NCI-H748 treated with DMSO at 0.1 percent for 48 hours (cell line): ENCODE measurements around the gene PTPRN2.
A peak's percentile ranks its signal among the peaks of the same experiment; 100 is the strongest.
"Not testable (repeated sequence)": the region's sequence is repeated elsewhere in the genome, so short reads cannot be mapped to it uniquely, and the experiment has no call there.

ENCODE experiments used
- DNase-seq: peaks from one replicate; lab custom pipeline; 2025; lab: John Stamatoyannopoulos, UW

Gene PTPRN2

DNA sequence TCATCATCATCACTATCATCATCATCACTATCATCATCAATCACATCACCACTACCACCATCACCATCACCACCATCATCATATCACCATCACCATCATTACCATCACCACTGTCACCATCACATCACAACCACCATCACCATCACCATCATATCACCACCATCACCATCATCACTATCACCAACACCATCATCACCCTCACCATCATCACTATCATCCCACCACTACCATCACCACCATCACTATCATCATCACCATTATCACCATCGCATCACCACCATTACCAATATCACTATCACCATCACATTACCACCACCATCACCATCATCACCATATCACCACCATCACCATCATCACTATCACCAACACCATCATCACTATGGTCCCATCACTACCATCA lies 539.1 kb downstream of the PTPRN2 start:
- no peak for DNase-seq

DNA sequence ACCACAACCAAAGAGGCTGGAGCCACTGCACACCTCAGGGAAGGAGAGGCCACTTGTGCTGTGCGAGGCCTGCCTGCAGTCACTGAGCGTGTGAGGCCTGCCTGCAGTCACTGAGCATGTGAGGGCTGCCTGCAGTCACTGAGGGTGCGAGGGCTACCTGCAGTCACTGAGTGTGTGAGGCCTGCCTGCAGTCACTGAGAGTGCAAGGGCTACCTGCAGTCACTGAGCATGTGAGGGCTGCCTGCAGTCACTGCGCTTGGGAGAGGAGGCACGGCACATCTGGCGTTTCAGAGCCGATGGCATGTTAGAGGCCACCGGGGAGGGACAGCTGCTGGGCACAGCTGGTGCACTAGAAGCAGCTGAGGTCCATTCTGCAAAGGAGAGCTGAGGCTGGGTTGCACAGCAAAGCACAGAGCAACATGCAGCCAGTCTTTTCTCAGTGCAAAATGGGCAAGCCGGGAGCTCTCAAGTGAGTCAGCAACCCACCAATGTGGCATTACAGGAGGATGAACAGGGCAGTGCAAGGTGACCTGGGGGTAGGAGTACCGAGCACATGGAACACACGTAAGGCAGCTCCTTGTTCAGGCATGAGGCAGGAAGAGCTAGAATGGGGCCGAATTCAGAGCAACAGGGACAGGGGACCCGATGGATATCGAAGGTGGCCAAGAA lies 540.1 kb downstream of the PTPRN2 start:
- DNase-seq: no peak

DNA sequence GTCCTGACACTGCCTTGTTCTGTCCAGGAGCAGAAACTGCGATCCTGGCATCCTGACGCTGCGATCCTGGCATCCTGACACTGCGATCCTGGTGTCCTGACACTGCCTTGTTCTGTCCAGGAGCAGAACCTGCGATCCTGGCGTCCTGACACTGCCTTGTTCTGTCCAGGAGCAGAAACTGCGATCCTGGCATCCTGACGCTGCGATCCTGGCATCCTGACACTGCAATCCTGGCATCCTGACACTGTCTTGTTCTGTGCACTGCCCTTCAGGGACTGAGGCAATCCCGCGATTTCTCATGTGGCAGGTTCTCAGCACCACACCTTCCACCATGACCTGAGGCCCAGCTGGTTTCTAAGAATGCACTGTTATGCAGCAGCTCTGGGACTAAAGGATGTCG lies 541.4 kb downstream of the PTPRN2 start:
- not testable (repeated sequence) for DNase-seq

DNA sequence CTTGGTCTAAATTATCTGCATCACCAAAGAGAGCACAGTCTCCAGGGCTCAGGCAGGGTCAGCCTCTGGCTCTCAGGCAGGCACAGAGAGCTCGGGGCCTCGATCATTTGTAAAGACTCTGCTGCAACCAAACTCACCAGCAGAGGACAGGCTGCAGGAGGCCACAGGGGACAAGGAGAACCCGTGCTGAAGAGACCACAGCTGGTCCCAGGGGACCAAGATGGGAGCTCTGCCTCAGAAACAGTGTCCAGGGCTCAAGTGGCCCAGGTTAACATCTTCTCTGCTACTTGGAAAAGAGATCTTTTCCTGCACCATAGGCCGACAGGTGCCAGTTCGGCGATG lies 543.2 kb downstream of the PTPRN2 start:
- no peak for DNase-seq

DNA sequence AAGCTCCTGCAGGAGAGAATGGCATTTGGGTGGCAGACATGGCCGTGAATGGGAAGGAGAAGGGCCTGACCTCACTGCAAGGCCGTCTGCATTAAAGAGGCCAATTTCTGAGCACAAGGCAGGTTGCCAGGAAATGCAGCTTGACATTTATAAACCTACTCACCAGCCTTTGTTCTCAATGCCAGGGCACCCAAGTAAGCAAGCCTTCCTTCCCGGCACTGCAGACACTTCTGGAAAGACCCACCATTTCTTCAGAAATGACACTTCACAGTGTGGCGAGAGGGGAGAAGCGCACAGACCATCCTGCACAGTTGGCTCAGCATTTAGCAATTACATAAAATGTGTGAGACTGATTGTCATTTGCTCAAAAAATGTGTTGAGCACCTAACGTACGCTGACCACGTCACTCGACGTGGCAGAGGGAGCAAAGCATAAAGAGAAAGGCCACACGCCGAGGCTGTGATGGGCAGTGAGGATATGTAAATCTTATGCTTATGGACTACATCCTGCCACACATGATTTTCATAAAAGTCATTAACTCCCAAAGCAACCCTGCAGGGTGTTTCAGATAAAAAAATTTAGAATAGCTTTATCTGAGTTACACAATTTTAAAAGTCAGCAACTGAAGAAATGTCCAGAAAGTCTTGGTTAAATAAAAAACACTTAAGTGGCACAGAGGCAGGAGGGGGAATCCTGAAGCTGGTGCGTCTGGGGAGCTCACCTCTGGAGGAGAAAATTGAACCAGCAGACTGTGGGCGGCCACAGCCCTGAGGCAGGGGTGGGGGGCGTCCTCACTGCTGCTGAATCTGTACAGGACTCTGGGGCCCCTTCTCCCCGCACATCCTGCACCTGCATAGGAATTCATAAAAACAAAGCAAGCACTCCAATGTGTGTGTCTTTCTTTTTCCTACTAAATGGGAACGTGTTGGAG lies 543.8 kb downstream of the PTPRN2 start:
- DNase-seq: no peak

DNA sequence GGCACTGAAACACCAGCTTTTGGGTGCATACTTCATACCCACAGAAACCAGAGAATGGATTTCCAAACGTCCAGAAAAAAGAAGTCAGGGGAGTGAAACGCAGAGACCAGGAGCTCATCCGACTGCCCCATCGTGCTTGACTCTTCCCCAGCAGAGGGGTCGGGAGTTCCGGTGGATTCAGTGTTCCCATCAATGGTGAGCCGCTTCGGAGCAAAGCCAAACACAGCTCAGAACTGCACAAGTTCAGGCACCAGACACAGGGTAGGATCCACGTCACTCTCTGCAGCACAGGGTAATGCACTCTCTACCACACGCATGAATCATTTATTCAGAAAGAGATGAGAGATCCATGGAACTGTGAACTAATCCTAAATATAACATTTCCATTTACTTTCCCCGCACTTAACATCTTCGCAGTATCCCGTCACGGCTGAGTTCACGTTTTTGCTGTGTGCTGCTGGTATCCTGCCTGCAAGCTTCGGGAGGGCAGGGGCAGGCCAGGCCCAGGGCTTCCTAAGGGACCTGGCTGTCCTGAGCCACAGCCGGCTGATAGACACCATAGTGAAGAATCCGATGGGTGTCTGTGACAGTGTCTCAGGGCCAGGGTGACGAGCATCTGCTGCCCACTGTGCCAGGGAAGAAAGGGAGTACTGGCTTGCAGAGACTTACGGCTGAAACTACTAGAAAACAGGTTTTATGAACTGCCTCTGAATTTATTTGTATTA lies 545.3 kb downstream of the PTPRN2 start:
- DNase-seq: no peak

DNA sequence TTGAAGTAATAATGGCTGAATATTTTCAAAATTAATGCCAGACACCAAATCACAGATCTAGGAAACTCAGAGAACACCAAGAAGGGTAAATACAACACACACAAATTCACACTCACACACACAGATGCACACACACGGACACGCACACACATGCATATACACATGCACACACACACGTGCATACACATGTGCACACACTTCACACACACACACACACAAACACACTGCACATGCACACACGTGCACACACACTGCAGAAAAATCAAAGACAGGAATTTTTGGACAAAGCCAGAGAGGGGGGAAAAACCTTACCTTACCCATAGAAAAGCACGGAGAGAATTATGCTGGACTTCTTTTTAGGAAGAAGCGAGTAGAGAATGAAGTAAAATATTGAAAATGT lies 547.4 kb downstream of the PTPRN2 start:
- DNase-seq: no peak

DNA sequence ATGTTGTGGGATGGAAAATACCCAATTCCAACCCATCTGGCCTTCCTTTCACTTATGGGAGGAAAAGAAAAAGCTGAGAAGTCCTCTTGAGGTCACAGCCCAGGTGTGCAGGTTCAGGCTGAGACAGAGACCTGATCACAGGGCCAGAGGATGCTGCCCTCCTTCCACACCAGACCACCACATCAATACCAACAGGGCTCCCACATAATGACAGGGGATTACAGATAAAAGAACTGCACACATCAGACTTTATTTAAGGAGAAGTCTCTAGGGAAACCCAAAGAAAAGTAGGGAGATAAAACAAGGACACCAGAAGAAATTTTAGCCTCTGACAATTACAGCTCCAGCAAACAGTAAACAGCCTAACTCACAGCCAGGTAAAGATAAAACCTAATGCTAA lies 548.4 kb downstream of the PTPRN2 start:
- DNase-seq: no peak

DNA sequence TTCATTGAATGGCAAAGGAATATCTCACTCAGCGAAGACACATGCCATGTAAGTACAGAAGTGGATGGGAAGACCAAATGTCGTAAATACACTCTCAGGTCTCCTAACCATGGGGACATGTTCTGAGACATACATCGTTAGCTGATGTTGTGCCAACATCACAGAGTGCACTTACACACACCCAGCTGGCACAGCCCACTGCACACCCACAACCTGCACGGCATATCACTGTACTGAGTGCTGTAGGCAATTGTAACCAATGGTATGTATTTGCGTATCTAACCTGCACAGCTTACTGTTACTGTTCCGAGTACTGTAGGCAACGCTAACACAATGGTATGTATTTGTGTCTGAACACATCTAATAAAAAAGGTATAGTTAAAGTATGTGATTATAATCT lies 550.4 kb downstream of the PTPRN2 start:
- DNase-seq: no peak

DNA sequence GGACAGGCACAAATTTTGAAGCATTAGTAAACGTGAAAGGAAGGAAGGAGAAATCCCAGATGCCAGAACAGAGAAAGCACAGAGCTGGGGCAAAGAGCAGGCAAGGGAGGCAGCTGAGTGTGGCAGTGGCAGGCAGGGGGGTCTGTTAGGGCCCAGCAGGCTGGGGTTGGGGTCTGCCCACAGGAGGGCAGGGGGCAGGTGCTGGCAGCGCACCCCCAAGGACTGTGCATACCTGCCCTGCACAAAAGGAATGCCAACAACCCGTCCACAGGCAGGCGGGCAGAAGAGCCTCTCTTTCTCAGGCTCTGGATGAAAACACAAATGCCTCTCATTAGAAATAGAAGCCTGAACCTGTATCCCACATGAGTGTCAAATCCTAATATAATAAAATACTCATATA lies 552.3 kb downstream of the PTPRN2 start:
- DNase-seq: no peak

DNA sequence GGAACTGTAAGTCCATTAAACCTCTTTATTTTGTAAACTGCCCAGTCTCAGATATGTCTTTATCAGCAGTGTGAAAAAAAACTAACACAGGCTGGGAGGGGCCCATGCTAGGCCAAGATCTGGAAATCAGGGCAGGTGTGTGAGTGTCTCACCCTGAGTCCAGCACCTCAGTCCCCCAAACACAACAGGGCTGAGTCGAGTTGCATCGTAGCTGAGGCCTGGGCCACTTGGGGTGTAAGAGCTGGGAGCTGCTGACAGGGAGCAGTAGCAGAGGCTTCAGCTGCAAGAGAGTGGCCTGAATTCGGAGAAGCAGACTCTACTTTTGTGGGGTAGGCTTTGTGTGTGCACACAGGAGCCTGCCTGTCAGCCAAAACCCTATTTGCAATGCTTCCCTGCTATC lies 553.1 kb downstream of the PTPRN2 start:
- DNase-seq: no peak

DNA sequence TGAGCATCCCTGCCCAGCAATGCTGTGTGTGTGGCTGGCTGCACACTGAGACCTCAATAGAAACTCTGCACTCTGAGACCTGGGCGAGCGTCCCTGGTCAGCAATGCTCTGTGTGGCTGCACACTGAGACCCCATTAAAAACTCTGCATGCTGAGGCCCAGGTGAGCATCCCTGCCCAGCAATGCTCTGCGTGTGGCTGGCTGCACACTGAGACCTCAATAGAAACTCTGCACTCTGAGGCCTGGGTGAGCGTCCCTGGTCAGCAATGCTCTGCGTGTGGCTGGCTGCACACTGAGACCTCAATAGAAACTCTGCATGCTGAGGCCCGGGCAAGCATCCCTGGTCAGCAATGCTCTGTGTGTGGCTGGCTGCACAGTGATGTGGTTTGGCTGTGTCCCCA lies 553.7 kb downstream of the PTPRN2 start:
- DNase-seq: not testable (repeated sequence)

DNA sequence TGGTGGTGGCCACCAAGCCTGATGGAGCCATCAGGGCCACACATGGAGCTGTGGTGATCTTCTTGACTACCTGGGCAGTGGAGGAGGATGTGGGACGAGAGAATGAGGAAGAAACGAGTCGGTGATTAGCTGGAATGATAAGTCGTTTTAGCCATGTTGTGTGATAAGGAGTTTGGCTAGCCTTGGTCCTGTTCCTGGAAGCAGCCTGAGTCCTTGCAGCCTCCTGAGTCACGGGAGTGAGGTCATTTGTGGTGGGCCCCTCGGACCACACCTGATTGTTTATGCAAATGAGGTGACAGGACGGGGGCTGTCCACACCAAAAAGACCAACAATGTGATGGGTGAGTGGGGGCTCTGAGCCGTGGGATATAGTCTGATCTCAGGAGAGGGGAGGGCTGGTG lies 554.4 kb downstream of the PTPRN2 start:
- no peak for DNase-seq

DNA sequence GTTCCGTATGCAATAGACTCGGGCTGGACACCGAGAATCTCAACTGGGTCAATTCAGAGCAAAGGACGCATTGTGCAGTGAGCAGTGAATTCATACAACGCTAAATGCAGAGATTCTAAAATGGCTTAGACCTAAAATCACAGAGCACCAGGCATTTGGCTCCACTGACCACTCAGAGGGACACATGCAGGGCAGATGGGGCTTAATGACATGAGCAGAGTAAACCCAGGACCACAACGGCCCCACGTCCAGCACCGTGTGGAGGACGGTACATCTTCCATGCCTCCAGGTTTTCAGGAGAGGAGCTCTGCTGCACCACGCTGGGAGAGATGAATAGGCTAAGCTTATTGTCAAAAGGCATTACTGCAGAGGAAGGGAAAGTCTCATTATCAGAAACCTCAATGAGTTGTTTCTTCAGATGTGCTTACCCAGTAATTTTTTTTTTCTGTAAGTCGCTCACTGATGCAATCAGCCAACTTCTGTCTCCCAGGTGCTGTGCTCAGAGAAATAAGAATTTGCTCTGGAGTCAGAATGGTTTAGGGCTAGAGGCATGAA lies 555.0 kb downstream of the PTPRN2 start:
- no peak for DNase-seq

DNA sequence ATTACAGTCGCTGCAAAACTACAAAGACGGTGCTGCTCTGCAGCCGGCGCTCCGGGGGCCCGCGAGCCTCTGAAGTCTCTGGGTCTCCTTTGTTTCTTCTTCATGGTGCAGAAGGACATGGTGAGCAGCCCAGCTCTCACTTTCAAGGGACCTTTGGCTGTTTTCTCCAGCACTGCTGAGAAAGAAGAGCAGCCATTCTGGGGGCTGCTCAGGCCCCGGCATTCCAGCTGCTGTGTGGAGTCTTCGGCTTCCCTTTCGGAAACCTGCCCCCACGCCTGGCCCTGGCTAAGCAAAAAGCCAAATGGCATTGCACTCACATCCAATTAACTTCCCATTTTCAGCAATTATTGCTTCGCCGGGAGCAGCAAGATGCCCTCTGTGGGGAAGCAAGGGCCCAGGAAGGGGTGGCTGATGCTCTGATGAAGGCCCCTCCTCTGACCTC lies 555.7 kb downstream of the PTPRN2 start:
- no peak for DNase-seq

DNA sequence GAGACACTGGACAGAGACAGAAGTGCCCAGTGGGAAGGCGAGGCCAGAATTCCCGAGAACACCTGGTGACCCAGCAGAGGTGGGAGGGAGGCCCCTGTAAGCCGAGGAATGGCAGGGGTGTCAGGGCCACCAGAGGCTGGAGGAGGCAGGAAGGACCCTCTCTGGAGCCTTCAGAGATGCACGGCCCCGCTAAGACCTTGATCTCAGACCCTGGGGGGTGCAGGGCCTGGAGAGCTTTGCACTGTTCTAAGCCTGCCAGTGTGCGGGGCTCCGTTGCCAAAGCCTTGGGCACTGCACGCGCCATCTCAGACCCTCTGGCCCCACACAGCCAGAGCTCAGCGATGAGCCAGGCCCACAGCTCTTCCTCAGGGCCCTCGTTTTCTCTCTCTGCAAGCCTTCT lies 557.1 kb downstream of the PTPRN2 start:
- no peak for DNase-seq

DNA sequence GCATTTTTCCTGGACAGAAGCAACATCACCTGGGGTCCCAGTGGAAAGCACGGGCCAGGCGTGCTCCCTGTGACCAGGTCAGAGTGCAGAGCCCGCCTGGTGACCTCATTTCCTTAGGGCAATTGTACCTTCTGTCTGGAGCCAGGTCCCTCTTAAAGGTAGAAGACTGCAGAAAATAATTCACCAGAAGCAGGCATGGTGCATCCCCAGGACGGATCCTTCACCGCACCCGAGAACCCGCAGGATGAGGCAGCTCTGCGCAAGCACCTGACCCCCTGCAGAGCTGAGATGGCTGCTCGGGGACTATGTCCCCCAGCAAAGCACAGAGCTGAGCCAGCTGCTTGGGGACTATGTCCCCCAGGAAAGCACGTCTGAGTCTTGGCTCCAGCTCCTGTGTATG lies 557.6 kb downstream of the PTPRN2 start:
- no peak for DNase-seq

DNA sequence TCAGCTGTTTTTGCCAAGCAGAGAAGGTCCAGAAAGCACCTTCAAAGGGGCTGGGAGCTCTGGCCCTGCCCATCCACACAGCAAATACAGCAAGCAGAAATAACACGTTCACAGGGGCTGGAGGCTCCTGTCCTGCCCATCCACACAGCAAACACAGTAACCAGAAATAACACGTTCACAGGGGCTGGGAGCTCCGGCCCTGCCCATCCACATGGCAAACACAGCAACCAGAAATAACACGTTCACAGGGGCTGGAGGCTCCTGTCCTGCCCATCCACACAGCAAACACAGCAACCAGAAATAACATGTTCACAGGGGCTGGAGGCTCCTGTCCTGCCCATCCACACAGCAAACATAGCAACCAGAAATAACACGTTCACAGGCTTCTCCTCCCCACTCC lies 558.1 kb downstream of the PTPRN2 start:
- DNase-seq: peak; percentile 91

DNA sequence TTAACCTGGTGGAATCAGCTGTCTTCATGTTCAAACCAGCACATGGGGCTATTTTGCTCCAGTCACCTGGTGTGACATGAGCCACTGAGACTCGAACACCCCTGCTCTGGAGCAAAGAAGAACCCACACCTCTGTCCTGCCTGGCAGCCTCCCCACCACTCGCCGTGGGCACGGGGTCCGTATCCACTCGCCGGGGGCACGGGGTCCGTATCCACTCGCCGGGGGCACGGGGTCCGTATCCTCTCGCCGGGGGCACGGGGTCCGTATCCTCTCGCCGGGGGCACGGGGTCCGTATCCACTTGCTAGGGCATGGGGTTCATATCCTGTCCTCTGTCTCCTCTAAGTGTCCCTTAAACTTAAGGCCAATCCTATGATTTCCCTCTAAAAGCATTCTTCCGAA lies 558.7 kb downstream of the PTPRN2 start:
- no peak for DNase-seq

DNA sequence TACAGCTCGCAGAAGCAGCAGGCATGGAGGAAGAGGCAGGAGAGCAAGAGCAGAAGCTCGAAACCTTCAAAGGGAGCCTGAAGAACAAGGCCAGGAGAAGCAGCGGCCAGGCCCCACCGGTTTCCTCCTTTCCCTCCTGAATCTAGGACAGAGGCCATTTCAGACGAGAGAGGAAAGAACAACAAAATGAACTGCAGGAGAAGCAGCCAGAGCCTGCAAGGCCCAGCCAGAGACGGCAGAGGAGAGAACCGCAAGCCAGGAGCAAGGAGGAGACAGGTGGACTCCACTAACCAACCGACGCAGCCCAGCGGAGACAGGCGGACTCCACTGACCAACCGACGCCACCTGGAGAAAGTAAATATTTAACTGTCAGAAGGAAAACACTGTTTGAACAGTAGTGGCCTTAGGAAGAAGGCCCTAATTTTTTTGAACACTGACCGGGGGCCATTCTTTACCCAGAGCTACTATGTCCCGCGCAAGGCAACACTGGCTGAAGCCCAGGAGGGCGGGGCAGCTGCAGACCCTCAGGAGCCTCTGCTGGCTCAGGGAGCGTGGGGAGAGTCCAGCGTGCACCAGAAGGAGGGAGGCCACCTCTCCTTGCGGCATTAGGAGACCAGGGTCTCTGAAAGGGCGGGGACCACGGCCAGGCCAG lies 559.2 kb downstream of the PTPRN2 start:
- DNase-seq: peak; percentile 87

DNA sequence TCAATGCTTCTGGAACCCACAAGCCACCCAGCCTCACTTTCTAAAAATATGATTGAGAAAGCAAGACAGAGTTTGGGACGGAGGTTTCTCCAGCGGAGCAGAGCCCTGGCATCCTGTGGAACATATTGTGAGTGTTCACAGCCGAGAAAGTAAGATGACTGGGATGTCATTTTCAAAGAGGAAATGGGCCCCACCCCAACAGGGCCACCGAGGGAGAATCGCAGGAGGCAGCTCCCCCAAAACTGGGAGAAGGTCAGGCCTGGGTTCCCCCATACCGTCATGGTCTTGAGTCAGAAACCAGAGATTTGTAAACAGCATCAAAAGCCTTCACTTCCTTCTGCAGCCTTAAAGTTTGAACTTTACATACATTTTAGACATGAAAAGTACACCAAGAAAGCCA lies 560.0 kb downstream of the PTPRN2 start:
- no peak for DNase-seq

DNA sequence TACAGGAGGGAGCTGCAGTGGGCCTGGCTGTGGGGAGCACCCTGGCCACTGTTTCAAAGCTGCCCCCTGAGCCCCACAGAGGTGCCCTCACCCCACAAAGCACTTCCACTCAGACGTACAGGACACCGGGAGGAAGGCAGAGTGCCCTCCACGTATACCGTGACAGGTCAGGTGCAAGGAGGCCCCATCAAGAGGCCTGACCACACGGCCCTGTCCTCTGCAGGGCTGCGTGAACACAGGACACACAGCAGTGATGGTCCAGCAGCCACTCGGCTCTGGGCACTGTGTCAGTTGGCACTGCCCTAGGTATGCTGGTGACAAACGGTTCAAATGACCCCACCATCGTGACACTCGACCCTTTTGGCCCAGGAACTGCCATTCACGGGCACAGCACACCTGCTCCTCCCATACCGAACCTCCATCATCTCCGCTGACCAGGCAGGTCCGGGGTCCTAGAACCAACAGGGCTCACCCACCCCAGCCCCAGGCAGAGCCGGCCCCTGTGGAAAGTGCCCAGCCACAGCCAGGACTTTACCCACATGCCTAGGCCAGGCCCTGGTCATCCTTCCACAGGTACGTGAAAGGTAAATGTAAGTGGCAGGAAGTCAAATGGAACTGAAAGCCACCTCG lies 560.9 kb downstream of the PTPRN2 start:
- DNase-seq: no peak
